Fibroblast of skin of right biceps (primary cell): ENCODE data around the gene IL10RB.
"Not testable (repeated sequence)": the region's sequence is repeated elsewhere in the genome, so short reads cannot be mapped to it uniquely, and the experiment has no call there.

Experiments used
- DNase-seq: peaks from one replicate; pipeline ENCODE4 v3.0.0-alpha.2; 2013

Gene IL10RB

DNA sequence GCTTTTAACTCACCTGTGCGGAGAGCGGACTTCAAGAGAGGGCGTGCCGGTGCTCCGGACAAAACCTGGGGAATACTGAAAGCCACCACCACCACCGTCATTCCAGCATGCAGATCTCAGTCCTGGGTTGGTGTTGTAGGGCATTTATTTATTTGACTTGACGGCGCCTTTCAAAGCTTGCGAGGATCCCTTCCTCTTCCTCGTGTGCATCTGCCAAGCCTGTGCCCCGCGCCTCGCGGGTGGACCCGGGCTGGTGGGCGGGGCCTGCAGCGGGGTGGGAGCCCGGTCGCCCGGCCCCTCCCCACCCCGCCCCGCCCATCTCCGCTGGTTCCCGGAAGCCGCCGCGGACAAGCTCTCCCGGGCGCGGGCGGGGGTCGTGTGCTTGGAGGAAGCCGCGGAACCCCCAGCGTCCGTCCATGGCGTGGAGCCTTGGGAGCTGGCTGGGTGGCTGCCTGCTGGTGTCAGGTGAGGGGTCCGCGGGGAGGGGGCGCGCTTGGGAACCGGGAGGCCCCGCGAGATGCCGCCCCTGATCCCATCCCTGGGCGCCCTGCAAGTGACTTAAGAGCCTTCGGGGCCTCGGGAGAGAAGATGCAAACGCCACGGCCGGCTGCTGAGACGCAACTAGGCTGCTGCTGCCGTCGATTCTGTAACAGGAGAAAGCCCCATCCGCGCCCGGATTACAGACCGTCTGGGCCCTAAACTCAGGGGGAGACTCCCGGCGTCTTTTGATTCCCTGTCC, at the start of gene IL10RB:
Gene IL10RB, plus strand, starts transcription at position 318 of the 739 bp plus-strand sequence. Its CDS starts 99 bp downstream, at position 417.
- peak; percentile 57 for DNase-seq

DNA sequence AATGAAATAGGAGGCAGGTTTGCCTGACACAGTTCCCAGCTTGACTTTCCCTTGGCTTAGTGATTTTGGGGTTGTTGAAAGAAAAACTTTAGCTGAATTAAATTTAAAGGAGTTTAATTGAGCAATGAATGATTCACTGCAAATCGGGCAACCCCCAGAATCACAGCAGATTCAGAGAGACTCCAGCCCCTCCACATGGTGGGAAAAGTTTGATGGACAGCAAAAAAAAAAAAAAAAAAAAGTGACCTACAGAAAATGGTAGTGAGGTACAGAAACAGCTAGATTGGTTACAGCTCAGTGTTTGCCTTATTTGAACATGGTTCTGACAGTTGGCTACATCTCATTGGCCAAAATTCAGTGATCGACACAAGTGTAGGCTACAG, 49.0 kb upstream of the IL10RB start:
- no peak for DNase-seq

DNA sequence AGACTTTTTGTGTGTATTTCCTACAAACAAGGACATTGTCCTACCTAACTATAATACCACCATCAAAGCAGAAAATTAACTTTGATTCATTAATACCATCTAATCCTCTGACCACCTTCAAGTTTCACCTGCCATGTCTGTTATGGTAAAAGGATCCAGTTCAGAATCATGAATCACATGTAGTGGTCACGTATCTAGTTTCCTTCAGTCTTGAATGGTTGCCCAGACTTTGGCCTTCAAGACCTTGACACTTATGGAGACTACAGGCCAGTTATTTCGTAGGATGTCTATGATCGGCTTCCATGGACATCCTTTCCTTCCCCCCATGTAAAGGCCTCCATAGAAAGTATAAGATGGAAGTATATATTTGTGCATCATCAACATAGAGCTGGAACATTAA, 46.9 kb upstream of the IL10RB start:
- no peak for DNase-seq

DNA sequence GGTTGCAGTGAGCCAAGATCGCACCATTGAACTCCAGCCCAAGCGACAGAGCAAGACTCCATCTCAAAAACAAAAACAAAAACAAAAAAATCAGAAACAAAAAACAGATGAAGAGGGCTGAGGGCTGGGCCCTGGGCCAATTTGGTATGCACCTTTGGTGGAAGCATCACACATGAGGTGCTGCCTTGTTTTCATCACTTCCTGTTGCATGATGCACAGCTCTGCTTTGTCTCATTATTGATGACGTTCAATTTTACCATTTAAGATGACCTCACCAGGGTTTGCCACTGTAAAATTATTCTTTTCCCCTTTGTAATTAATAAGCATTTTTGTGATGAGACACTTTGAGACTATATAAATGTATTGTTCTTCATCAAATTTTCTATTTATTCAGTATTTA, 46.2 kb upstream of the IL10RB start:
- DNase-seq = no peak

DNA sequence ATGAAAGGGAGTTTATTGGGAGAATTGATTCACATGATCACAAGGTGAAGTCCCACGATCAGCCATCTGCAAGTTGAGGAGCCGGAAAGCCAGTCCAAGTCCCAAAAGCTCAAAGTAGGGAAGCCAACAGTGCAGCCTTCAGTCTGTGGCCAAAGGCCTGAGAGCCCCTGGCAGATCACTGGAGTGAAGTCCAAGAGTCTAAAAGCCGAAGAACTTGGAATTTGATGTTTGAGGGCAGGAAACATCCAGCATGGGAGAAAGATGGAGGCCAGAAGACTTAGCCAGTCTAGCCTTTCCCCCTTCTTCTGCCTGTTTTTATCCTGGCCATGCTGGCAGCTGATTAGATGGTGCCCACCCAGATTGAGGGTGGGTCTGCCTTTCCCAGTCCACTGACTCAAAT, 40.8 kb upstream of the IL10RB start:
- DNase-seq = not testable (repeated sequence)

DNA sequence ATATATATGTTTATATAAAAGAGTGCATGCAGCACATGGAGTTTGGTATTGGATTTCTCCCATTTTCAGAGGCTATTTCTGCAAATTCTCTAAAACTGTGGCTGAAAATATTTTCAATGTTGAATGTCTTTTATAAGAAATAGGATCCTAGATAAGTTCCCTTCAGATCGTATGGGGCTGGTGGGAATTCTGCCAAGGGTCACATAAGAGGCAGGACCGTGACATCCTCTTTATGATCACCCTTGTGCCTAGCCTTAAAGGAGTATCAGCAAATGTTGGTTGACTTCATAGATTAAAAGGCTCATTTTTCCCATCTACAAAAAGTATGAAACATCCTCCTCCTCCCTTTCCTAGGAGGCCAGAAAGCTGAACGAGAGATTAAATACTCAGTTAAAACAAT, 37.7 kb upstream of the IL10RB start:
- DNase-seq = no peak

DNA sequence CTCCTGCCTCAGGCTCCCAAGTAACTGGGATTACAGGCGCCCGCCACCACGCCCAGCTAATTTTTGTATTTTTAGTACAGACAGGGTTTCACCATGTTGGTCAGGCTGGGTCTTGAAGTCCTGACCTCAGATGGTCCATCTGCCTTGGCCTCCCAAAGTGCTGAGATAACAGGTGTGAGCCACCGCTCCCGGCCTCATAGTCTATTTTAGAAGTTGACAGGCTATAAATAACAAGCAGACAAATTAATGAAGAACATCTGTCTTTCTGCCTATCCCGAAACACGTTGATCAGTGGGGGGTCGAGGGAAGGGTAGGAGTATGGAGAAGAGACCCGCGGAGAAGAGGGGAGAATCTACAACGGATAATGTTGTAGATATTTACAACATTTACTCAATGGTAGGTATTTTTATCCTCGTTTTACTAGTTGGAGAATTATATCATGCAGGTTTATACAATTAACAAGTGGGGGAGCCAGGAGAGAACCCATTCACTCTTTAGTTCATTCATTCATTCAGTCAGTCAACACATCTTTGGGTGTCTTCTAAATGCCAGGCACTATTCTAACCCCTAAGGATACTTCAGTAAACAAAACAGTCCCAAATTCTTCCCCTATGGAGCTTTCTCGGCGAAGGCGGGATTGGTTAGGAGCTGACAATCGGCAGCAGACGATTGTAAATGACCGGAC, 36.9 kb upstream of the IL10RB start:
- no peak for DNase-seq

DNA sequence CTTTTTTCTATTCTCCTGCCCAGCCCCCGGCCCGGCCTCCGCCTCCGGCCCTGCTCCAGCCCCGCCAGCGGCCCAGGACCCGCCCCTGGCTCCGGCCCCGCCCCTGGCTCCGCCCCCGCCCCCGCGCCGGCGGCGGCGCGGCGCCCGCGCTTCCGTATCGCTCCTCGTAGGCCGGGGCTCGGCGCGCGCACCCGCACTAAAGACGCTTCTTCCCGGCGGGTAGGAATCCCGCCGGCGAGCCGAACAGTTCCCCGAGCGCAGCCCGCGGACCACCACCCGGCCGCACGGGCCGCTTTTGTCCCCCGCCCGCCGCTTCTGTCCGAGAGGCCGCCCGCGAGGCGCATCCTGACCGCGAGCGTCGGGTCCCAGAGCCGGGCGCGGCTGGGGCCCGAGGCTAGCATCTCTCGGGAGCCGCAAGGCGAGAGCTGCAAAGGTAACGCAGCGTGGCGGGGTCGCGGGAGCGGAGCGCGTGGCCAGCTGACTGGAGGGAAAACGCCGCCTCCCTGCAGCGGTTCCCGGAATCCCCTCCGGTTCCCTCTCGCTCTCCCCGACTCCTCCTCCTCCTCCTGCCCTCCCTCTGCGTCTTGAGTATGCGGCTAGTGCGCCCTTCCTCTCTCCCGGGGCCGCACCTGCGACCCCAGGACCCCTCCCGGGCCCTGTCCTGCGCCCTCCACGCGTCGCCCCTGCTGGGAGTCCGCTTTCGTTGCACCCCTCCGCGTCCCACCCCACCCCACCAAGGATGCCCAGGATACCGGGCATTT, 36.2 kb upstream of the IL10RB start, which contains the start of gene IFNAR2:
Gene IFNAR2, plus strand, starts transcription at position 155 of the 761 bp plus-strand sequence. CDS start 11,985 bp downstream, outside the sequence.
- peak; percentile 59 for DNase-seq

DNA sequence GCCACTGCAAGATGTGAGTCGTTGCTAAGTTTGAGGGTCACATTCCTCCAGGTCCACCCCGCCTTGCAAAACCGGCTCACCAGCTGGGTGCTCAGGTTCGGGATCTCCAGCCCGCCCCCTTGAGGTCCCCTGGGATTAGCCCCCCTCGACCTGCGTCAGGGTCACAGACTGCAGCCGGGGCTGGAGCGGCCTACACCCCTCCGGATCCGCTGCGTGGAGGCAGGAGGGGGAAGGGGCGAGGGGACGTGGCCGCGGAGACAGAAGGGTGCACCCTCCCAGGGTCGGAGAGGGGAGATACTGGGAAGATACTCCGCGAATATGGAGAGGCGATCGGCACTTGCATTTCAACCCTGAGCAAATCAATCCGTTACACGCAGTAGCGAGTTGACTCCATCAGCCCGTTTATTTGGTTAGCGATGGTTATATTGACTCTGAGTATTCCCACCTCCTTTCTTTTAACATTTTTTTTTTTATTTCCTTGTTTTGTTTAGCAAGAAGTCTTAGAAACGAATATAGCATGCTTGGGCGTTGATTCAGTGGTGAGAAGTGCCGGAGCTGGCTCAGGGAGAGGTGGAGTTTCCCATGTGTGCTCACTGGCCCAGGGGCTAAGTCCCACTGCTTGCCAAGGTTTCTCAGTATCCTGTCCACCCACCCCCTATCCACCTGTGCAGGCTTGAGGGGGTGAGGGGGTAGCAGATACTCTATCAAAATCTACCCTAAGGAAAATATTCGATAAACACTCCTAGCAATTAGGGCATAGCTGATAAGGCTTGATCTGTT, 35.4 kb upstream of the IL10RB start:
- peak; percentile 60 for DNase-seq

DNA sequence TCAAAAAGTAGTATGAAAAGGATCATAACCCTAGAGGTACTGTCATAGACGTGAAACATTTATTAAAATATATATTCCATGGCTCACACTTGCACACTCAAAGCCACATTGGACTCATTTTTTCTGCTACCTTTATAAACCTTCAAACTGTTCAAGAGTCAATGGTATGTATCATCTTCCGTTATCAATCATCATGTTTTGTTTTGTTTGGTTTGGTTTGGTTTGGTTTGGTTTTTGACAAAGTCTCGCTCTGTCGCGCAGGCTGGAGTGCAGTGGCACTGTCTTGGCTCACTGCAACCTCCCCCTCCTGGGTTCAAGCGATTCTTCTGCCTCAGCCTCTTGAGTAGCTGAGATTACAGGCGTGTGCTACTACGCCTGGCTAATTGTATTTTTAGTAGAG, 34.6 kb upstream of the IL10RB start:
- DNase-seq = no peak

DNA sequence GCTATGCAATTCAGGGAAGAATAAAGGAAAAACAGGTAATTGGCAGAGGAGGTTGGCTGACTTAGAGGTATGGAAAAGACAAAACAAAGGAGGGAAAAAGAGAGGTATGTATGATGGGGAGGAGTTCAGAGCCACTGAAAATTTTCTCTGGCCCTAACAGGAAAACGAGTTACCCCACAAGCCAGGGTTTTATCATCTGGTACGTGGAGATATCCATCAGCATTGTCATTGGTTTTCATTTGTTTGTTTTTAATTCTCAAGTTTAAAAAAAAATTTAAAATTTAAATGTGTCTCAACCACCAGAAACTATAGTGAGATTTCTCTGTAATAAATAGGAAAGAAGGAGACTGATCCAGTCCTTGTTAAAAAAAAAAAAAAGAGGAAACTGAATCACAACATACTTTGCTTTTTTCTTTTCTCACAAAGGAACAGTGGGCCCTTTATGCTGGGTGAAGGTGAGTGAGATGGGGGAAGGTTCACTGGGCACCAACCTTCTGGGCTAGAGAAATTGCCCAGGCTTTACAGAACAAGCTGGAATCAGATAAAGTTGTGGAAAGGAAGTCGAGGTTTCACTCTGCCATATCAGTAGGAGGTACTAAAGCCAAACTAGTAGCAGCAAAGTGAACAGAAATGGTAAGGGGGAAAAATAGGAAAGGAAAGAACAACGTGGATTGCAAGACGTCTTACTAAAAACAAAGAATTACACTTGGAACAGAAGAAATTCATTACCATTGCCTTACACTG, 33.7 kb upstream of the IL10RB start:
- no peak for DNase-seq

DNA sequence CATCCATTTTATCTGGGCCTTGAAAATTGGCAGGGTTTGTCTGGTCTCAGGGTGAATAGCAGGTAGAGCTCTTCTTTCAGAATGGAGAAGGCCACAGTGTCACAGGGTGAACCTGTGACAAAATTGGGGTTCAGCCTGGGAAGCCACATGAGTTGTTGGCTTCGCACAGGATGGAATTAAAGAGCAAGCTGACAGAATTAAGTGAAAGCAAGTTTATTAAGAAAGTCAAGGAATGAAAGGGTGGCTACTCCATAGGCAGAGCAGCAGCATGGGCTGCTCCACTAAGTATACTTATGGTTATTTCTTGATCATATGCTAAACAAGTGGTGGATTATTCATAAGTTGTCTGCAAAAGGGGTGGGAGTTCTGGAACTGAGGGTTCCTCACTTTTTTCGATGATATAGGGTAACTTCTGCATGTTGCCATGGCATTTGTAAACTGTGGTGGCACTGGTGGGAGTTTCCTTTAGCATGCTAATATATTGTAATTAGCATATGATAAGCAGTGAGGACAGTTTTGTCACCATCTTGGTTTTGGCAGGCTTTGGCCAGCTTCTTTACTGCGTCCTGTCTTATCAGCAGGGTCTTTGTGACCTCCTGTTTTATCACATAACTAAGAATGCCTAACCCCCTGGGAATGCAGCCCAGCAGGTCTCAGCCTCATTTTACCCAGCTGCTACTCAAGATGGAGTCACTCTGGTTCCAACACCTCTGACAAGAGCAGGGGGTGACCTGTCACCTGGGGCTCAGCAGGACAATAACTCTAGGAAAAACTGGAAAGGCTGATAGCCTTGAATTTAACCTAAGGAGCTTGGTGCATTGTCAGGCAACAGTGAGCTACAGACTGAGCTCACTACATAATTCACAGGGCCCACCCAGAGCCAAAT, 31.3 kb upstream of the IL10RB start:
- no peak for DNase-seq

DNA sequence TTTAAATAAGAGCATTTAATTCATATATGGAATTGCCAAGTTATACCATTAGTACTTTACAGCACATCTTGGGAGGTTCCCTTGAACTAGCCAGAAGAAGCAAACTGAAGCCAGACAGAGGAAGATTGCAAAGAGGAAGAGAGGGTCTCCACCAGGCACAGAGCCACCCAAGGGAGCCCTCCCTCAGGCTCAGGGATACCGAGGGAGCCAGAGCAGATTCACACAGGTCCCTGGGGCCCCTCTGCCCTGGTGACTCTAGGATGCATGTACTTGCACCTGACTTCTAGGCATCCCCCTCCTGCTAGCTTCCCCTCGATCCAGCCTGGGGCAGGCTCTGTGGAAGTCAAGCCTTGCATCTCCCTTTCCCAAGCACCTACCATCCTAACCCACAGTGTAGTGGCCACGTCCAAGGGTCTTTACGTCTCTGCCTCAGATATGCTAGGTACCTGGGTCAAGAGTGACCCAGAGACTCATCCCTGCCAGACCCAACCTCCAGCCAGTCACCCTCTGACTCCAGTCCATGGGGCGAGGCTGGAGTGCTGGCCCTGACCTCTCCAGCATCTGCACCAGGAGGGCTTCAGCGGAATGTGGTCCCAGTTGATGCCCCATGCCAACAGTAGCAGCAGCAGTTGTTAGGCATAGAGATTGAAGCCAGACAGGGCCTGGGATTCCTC, 30.0 kb upstream of the IL10RB start:
- no peak for DNase-seq

DNA sequence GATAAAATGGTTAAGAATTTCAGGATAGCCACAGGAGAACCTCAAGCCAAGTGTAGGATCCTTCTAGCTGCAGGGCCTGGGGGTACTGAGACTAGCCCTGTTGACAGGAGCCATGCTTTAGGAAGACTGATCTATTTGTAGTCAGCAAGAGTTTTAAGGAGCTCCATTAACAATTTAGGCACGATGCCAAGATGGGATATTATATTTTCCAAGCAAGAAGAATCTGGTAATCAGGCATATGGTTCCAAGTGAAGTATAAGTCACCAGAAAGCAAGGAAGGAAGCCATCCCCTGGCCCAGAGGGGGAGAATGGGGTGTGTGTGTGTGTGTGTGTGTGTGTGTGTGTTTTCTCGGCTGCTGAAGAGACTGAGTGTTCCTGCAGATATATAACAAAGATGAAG, 29.4 kb upstream of the IL10RB start:
- DNase-seq = peak; percentile 66

DNA sequence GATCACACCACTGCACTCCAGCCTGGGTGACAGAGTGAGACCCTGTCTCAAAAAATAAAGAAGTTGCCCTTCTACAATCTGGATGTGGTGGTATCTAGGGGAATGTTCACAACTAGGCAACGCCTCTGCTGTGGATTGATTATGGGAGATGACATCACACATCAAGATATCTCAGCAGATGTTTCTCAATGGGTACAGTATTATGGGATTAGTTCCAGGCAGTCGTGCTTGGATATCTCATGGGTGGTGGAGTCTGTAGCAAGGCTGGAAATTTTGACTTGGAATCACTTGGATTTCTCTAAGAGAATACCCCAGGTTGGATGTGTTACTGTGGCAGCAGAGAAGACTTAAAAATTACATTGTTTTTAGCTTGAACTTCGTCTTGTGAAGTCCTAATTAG, 28.7 kb upstream of the IL10RB start:
- DNase-seq = no peak

DNA sequence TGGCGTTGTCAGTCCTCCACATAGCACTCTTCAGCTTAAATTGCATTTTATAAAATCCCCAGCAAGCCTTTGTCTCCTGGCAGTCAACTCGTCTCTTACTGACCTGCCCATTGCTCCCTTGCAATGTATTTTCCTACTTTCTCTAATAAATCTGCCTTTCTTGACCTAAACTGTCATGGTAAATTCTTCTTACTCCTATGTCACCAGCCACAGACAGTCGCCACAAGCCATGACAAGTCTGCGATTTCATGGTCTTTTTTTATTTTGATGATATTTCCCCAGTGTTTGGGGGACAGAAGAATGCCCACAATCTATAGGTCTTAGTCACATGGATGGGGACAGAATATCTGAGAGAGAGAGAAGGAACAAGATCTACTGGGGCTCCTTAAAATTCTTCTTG, 28.0 kb upstream of the IL10RB start:
- DNase-seq = peak; percentile 58

DNA sequence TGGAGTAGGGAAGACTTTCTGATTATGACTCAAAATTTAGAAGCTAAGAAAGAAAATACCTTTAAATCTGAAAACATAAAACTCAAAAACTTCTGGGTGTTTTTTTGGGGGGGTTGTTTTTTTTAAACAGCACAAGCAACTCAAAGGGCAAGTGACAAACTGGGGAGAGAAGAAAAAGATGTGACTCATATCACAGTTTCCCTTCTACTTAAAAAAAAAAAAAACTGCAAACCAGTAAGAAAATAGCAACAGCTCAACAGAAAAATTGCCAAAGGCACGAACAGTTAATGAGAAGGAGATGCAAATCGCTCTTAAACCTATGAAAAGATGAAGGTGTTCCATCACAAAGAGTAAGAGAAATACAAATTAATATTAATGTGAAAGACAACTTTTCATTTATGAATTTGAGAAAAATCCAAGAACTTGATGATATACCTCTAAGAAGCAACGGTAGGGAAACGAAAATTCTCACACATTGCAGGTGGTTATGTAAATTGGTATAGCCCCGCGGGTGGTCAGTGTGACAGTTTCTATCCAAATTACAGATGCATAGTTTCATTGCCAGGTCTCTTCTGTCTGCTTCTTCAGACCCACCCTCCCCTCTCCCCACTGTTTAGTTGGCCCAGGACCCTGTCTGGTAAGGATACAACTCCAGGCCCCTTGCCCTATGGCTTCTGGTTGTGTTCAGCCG, 27.5 kb upstream of the IL10RB start:
- DNase-seq = peak; percentile 6

DNA sequence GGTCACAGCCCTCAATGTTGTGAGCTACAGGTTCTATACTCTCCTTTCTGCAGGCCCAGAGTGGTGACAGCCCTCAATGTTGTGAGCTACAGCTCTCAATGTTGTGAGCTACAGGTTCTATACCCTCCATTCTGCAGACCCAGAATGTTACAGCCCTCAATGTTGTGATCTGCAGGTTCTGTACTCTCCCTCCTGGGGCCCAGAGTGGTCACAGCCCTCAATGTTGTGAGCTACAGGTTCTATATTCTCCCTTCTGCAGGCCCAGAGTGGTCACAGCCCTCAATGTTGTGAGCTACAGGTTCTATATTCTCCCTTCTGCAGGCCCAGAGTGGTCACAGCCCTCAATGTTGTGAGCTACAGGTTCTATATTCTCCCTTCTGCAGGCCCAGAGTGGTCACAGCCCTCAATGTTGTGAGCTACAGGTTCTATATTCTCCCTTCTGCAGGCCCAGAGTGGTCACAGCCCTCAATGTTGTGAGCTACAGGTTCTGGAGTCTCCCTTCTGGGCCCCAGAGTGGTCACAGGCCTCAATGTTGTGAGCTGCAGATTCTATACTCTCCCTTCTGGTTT, 26.5 kb upstream of the IL10RB start:
- not testable (repeated sequence) for DNase-seq

DNA sequence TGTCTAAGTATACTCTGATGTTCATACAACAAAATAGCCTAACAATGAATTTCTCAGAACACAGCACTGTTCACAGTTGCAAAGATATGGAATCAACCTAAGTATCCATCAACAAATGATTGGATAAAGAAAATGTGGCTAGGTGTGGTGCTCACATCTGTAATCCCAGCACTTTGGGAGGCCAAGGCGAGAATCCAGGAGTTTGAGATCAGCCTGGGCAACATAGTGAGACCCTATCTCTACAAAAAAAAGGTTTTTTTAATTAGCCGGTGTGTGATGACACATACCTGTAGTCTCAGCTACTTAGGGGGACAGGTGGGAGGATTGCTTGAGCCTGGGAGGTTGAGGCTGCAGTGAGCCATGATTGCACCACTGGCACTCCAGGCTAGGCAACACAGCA, 25.8 kb upstream of the IL10RB start:
- DNase-seq = no peak

DNA sequence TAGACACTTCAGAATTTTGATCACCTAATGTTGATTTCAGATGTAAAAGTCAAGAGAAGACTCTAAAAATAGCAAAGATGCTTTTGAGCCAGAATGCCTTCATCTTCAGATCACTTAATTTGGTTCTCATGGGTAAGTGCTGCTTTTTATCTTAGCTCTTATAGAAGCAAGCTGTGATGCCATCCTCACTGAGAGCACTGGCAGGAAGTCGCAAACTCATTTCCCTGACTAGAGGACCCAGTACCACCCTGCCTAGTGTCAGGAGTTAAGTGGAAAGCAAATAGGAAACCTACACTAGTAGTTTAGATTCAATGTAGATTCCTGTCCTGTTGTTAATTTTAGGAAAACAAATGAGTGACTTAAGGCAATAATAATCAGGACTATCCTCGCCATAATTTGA, 24.3 kb upstream of the IL10RB start:
- DNase-seq = no peak
